GM12873 (cell line): ENCODE results near the gene TNNC2.

ENCODE experiments used
- CTCF ChIP-seq: IDR thresholded peaks from 2 replicates; pipeline ENCODE4 v1.5.1; 2012; ENCODE audit warnings: low read depth, mild to moderate bottlenecking, moderate library complexity, low read length, control low read depth; ENCODE audit not compliant: insufficient read depth; ENCODE audit errors: missing control alignments

Gene TNNC2

GRCh38 chr20:45798935-45799642, 28.0 kb downstream of the TNNC2 start:
- TF ChIP-seq CTCF: peak; percentile 92

GRCh38 chr20:45796337-45797065, 30.6 kb downstream of the TNNC2 start:
- TF ChIP-seq CTCF: no peak

- TF ChIP-seq CTCF: no peak
These were observed 34.6 kb downstream of the TNNC2 start for GRCh38 chr20:45792317-45793118.

- TF ChIP-seq CTCF: no peak
These were observed 38.8 kb downstream of the TNNC2 start for GRCh38 chr20:45788351-45788750.

GRCh38 chr20:45783656-45784294, 43.3 kb downstream of the TNNC2 start:
- TF ChIP-seq CTCF: no peak

- TF ChIP-seq CTCF: no peak
These were observed 44.2 kb downstream of the TNNC2 start for GRCh38 chr20:45782890-45783289.

- TF ChIP-seq CTCF: no peak
These were observed 45.7 kb downstream of the TNNC2 start for GRCh38 chr20:45781391-45781931.
